Upper lobe of left lung (tissue), 4 donors: ENCODE measurements around the gene RNF130.

ENCODE experiments used
- CTCF ChIP-seq, 6 experiments: fragments of 450-650 bp in 4 of 6; fragments of 200-600 bp in 2 of 6; sonication (generic) in 2 of 6; IDR thresholded peaks; one replicate each; pipeline ENCODE4 v1.5.1; 2016 to 2019; ENCODE audit warnings: antibody characterized with exemption in 6 of 6
- EP300 ChIP-seq, 4 donors: sonication (generic); formaldehyde crosslinking; IDR thresholded peaks; one replicate each; pipeline ENCODE4 v1.5.1; 2017; ENCODE audit warnings: antibody characterized with exemption in 4 of 4, control low read depth in 2 of 4
- POLR2A ChIP-seq, 4 donors: fragments of 450-650 bp; IDR thresholded peaks; one replicate each; pipeline ENCODE4 v1.5.1; 2016 to 2017; ENCODE audit warnings: antibody characterized with exemption in 4 of 4, mild to moderate bottlenecking in 2 of 4
- POLR2AphosphoS5 ChIP-seq, 2 donors: sonication (generic); formaldehyde crosslinking; IDR thresholded peaks; one replicate each; pipeline ENCODE4 v1.5.1; 2017; ENCODE audit warnings: antibody characterized with exemption in 2 of 2

- TF ChIP-seq CTCF (IDR thresholded peaks at IDR 0.05), result no peak
- no peak for TF ChIP-seq POLR2A (IDR thresholded peaks at IDR 0.05)
- no peak for TF ChIP-seq POLR2AphosphoS5 (IDR thresholded peaks at IDR 0.05)
- no peak for TF ChIP-seq EP300 (IDR thresholded peaks at IDR 0.05)
Measured at GRCh38 chr5:180078348-180078747, 6.8 kb upstream of the RNF130 start.
